ENCODE results near the gene PROC. TPM values are rescaled to one million over a fixed set of nuclear protein-coding genes. Genes with fewer than 3 reads are reported as not detected.

The PROC gene
- total RNA-seq, 1 experiment from 2014 or later: not detected

- Histone ChIP-seq H4K20me1 (ENCODE audit: insufficient read depth) (no peaks in the 10 kb centered on the region), H3K4me1 (ENCODE audit: control insufficient read depth in 1 of 2, insufficient read depth in 2 of 2, low read length in 2 of 2) (peaks cover 6 to 9% of the 10 kb centered on the region in 2 experiments; a peak in 3 of 4 replicates), H3K9me3 (ENCODE audit: control insufficient read depth in 1 of 2, insufficient read depth in 1 of 2, low read depth in 1 of 2, low read length in 2 of 2) (no peaks in the 10 kb centered on the region), H3K27me3 (ENCODE audit: insufficient read depth, low read length) (no peaks in the 10 kb centered on the region), H3K4me3 (replicated peaks in 1 of 2; ENCODE audit: low read depth in 1 of 2, low read length in 2 of 2) (no peak overlapping the region), H3K4me2 (ENCODE audit: low read length) (peak overlapping the region; percentile 43), H3K27ac (ENCODE audit: low read depth, low read length) (no peak overlapping the region), H3K9ac (ENCODE audit: low read length) (no peak overlapping the region), H3K9me2 (ENCODE audit: insufficient read depth) (no peaks in the 10 kb centered on the region), H2AFZ (ENCODE audit: low read depth, low read length, poor library complexity, severe bottlenecking) (no peak overlapping the region), H3K36me3 (ENCODE audit: control insufficient read depth in 1 of 2, insufficient read depth in 2 of 2, low read length in 2 of 2) (no peaks in the 10 kb centered on the region), H3K79me2 (ENCODE audit: insufficient read depth, low read length) (peaks cover 36% of the 10 kb centered on the region)
- ATAC-seq (peak; percentile 99), DNase-seq (ENCODE audit: low read depth, low spot score) (peak; percentile 60)
- TF ChIP-seq RAD21 (IDR thresholded peaks at IDR 0.05; ENCODE audit: low read depth): peak; percentile 56
- peak; percentile 52 to 61 (median 56); a peak in 5 of 6 replicates for TF ChIP-seq CTCF (IDR thresholded peaks at IDR 0.05 in 2 of 3, conservative IDR thresholded peaks at IDR 0.05 in 1 of 3; ENCODE audit: borderline replicate concordance in 1 of 3, insufficient read depth in 1 of 3, low read depth in 2 of 3, low read length in 2 of 3)
- TF ChIP-seq SRF (IDR thresholded peaks at IDR 0.05; ENCODE audit: low read depth): no peak
- POLR2A ChIA-PET: no interaction called here
- RAD21 ChIA-PET (ENCODE audit: low non-redundant PET in 1 of 2, low total read pairs in 2 of 2, uncharacterized antibody in 2 of 2, unreplicated experiment in 2 of 2): interaction anchor here in 1 of 2 experiments (1.0 kb wide), 1 partner anchor 27 kb away, joined by 3 read pairs; no protein-coding TSS in a partner anchor
- intact Hi-C loops (cut with micrococcal nuclease): loop anchor here (5.0 kb wide), 1 partner anchor 106 kb away; no protein-coding TSS in a partner anchor
- CTCF ChIA-PET: interaction anchor here (0.6 to 1.3 kb wide), 7 partner anchors 8 to 174 kb away, joined by 3 to 7 read pairs (median 4); no protein-coding TSS in a partner anchor
- no TSS peak for BruUV-seq (replicated peaks)
Measured at GRCh38 chr2:127371037-127371436, 47.2 kb upstream of the PROC start.

GRCh38 chr2:127373362-127374083, 44.7 kb upstream of the PROC start:
- RAD21 ChIA-PET (ENCODE audit: low non-redundant PET in 1 of 2, low total read pairs in 2 of 2, uncharacterized antibody in 2 of 2, unreplicated experiment in 2 of 2): no interaction called here
- no peaks in the 10 kb centered on the region for H3K27me3 ChIP-seq (ENCODE audit: insufficient read depth, low read length)
- H3K36me3 ChIP-seq (ENCODE audit: control insufficient read depth in 1 of 2, insufficient read depth in 2 of 2, low read length in 2 of 2): no peaks in the 10 kb centered on the region
- H3K9ac ChIP-seq (ENCODE audit: low read length): no peak overlapping the region
- no peaks in the 10 kb centered on the region; the same call in 1 of the 2 replicates for H4K20me1 ChIP-seq (ENCODE audit: insufficient read depth)
- ATAC-seq (no peak), DNase-seq (ENCODE audit: low read depth, low spot score) (no peak)
- H3K4me3 ChIP-seq (replicated peaks in 1 of 2; ENCODE audit: low read depth in 1 of 2, low read length in 2 of 2): no peak overlapping the region
- POLR2A ChIA-PET: no interaction called here
- no peaks in the 10 kb centered on the region for H3K9me2 ChIP-seq (ENCODE audit: insufficient read depth)
- CTCF ChIA-PET: no interaction called here
- no peaks in the 10 kb centered on the region for H3K9me3 ChIP-seq (ENCODE audit: control insufficient read depth in 1 of 2, insufficient read depth in 1 of 2, low read depth in 1 of 2, low read length in 2 of 2)
- no peak for TF ChIP-seq POLR2AphosphoS5 (IDR thresholded peaks at IDR 0.05; ENCODE audit: low read depth, low read length)
- H2AFZ ChIP-seq (ENCODE audit: low read depth, low read length, poor library complexity, severe bottlenecking): no peak overlapping the region
- intact Hi-C loops (cut with micrococcal nuclease): loop anchor here (5.0 kb wide), 1 partner anchor 104 kb away; no protein-coding TSS in a partner anchor
- H3K27ac ChIP-seq (ENCODE audit: low read depth, low read length): no peak overlapping the region
- H3K4me1 ChIP-seq (ENCODE audit: control insufficient read depth in 1 of 2, insufficient read depth in 2 of 2, low read length in 2 of 2): peaks cover 6 to 9% of the 10 kb centered on the region in 2 experiments; a peak in 3 of 4 replicates
- no TSS peak for BruUV-seq (replicated peaks)
- H3K79me2 ChIP-seq (ENCODE audit: insufficient read depth, low read length): peaks cover 48% of the 10 kb centered on the region
- no peak overlapping the region for H3K4me2 ChIP-seq (ENCODE audit: low read length)

All from HCT116 (cell line).